Hepatocyte (in vitro differentiated cells): Measurements from ENCODE around the gene LOC101059915.

ENCODE experiments used
- DNase-seq: peaks from one replicate; pipeline ENCODE4 v3.0.0-alpha.2; 2016; ENCODE audit warnings: low spot score
- H2AFZ ChIP-seq: fragments of 200-600 bp; sonication (generic); 2 replicates; pipeline ENCODE4 v1.6.0; 2016; ENCODE audit warnings: antibody characterized with exemption, mild to moderate bottlenecking
- H3K27ac ChIP-seq: fragments of 200-600 bp; sonication (generic); 2 replicates; pipeline ENCODE4 v1.5.1; 2016; ENCODE audit warnings: mild to moderate bottlenecking
- H3K27me3 ChIP-seq: fragments of 200-600 bp; sonication (generic); 2 replicates; pipeline ENCODE4 v1.6.1; 2016
- H3K36me3 ChIP-seq: fragments of 200-600 bp; sonication (generic); replicated peaks from 2 replicates; pipeline ENCODE4 v1.5.1; 2016; ENCODE audit warnings: low read depth; ENCODE audit not compliant: insufficient read depth
- H3K4me1 ChIP-seq: fragments of 200-600 bp; sonication (generic); 2 replicates; pipeline ENCODE4 v1.5.1; 2016; ENCODE audit warnings: mild to moderate bottlenecking, moderate library complexity; ENCODE audit not compliant: insufficient read depth
- H3K4me2 ChIP-seq: fragments of 200-600 bp; sonication (generic); 2 replicates; pipeline ENCODE4 v1.6.0; 2016
- H3K4me3 ChIP-seq: fragments of 200-600 bp; sonication (generic); 2 replicates; pipeline ENCODE4 v1.5.1; 2016; ENCODE audit warnings: mild to moderate bottlenecking
- H3K79me2 ChIP-seq: fragments of 200-600 bp; sonication (generic); 2 replicates; pipeline ENCODE4 v1.6.0; 2017; ENCODE audit warnings: mild to moderate bottlenecking
- H3K9me2 ChIP-seq: fragments of 200-600 bp; sonication (generic); replicated peaks from 2 replicates; pipeline ENCODE4 v1.6.0; 2017; ENCODE audit warnings: mild to moderate bottlenecking; ENCODE audit not compliant: insufficient read depth
- H3K9me3 ChIP-seq: fragments of 200-600 bp; sonication (generic); 2 replicates; pipeline ENCODE4 v1.5.1; 2016; ENCODE audit warnings: low read depth, mild to moderate bottlenecking
- H4K20me1 ChIP-seq: fragments of 200-600 bp; sonication (generic); 2 replicates; pipeline ENCODE4 v1.6.0; 2016; ENCODE audit warnings: mild to moderate bottlenecking; ENCODE audit not compliant: insufficient read depth, poor library complexity, severe bottlenecking
- CTCF ChIP-seq: fragments of 200-600 bp; sonication (generic); IDR thresholded peaks from 2 replicates; pipeline ENCODE4 v1.5.1; 2016; ENCODE audit warnings: antibody characterized with exemption, mild to moderate bottlenecking; ENCODE audit not compliant: poor library complexity
- EZH2 ChIP-seq: fragments of 200-600 bp; sonication (generic); IDR thresholded peaks from 2 replicates; pipeline ENCODE4 v1.6.1; 2016; ENCODE audit warnings: antibody characterized with exemption, mild to moderate bottlenecking, borderline replicate concordance
- EZH2phosphoT487 ChIP-seq: fragments of 200-600 bp; sonication (generic); IDR thresholded peaks from one replicate; pipeline ENCODE4 v1.6.1; 2018; ENCODE audit warnings: antibody characterized with exemption, mild to moderate bottlenecking, low read depth, moderate library complexity; ENCODE audit not compliant: unreplicated experiment, severe bottlenecking
- WGBS: methylation state at CpG from one replicate; pipeline ENCODE4 v1.1.6; 2016; ENCODE audit warnings: low lambda C conversion rate; ENCODE audit errors: missing lambda C conversion rate; 5-methylcytosine and 5-hydroxymethylcytosine counted together

Gene LOC101059915

GRCh38 chrX:71629467-71629866 is 37.9 kb upstream of the LOC101059915 start:
- WGBS = 67% methylated on average over 2 of the region's 2 CpGs
- Histone ChIP-seq H2AFZ (no peak overlapping the region), H3K27ac (no peak overlapping the region), H3K4me2 (no peak overlapping the region), H3K79me2 (no peaks in the 10 kb centered on the region), H4K20me1 (no peaks in the 10 kb centered on the region), H3K4me1 (no peaks in the 10 kb centered on the region), H3K4me3 (no peak overlapping the region), H3K27me3 (no peaks in the 10 kb centered on the region), H3K36me3 (no peaks in the 10 kb centered on the region), H3K9me2 (no peaks in the 10 kb centered on the region), H3K9me3 (no peaks in the 10 kb centered on the region)
- no peak for DNase-seq
- TF ChIP-seq EZH2phosphoT487 = no peak
- no peak for TF ChIP-seq EZH2
- no peak for TF ChIP-seq CTCF

GRCh38 chrX:71632923-71633657 is 34.3 kb upstream of the LOC101059915 start:
- Histone ChIP-seq H3K9me3 (no peaks in the 10 kb centered on the region), H3K4me3 (no peak overlapping the region), H3K36me3 (no peaks in the 10 kb centered on the region), H3K9me2 (no peaks in the 10 kb centered on the region), H3K4me2 (no peak overlapping the region), H3K4me1 (no peaks in the 10 kb centered on the region), H4K20me1 (no peaks in the 10 kb centered on the region), H3K27me3 (no peaks in the 10 kb centered on the region), H2AFZ (no peak overlapping the region), H3K79me2 (no peaks in the 10 kb centered on the region), H3K27ac (no peak overlapping the region)
- DNase-seq = no peak
- TF ChIP-seq EZH2phosphoT487 = no peak
- no peak for TF ChIP-seq EZH2
- no peak for TF ChIP-seq CTCF
- 66% methylated on average over 10 of the region's 10 CpGs for WGBS

DNA sequence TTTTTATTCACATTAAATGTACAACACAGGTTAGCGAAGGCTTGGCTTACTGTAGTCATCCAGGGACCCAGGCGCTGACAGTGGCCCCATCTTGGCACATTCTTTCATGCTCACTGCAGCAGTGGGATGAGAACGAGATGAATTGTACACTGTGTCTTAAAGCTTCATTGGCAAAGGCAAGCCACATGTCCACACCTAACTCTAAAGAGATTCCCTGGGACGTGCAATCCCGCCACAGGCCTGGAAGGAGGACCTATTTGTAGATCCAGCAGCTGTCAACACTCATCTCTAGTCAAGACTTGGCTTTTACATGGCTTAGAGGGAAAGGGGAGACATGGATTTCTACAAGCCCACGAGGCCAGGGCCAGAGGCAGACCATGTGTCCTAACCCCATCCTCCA is 33.0 kb upstream of the LOC101059915 start:
- TF ChIP-seq CTCF (no peak), EZH2 (no peak), EZH2phosphoT487 (no peak)
- Histone ChIP-seq H3K9me2 (no peaks in the 10 kb centered on the region), H3K27ac (no peak overlapping the region), H4K20me1 (no peaks in the 10 kb centered on the region), H3K4me1 (no peaks in the 10 kb centered on the region), H3K79me2 (no peaks in the 10 kb centered on the region), H3K9me3 (no peaks in the 10 kb centered on the region), H3K4me3 (no peak overlapping the region), H3K4me2 (no peak overlapping the region), H3K27me3 (no peaks in the 10 kb centered on the region), H2AFZ (no peak overlapping the region), H3K36me3 (no peaks in the 10 kb centered on the region)
- DNase-seq = no peak
- 75% methylated on average over 6 of the region's 6 CpGs for WGBS
